ENCODE data around the gene TNFRSF8. TPM values are rescaled to one million over a fixed set of nuclear protein-coding genes. Genes with fewer than 3 reads are reported as not detected.

TNFRSF8 gene
- total RNA-seq, 1 experiment from 2014 or later: 0.13 TPM

DNA sequence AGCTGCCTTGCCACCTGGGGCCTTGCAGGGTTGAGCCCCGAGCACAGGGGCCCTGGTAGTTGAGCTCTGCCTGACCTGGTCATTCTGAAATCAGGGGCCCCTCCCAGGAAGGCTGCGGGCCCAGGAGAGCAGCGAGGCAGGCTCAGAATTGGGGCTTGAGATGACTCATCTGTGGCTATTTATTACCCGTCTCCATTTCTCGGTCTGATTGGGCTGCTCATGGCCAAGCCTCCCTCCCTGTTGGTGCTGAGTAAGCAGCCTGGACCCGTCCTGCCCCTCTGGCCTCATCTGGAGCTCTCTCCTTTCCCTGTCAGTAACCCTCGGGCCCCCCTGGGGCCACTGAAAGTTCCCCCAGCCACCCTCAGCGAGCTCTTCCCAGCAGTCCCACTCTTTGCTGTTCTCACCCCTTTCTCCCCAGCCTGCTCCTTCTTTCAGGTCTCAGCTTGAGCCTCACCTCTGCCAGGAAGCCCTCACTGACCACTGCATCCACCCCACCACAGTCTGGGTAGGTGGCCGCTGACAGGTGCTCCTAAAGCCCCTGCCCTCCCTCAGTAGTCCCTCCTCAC is 11.0 kb upstream of the TNFRSF8 start:
- DNase-seq (ENCODE audit: low read depth, low spot score): no peak
- peak; percentile 72 for ATAC-seq
- Histone ChIP-seq H3K27ac (ENCODE audit: low read length) (no peak overlapping the region), H3K9me3 (ENCODE audit: control insufficient read depth, insufficient read depth, low read depth, low read length) (no peaks in the 10 kb centered on the region), H3K4me3 (ENCODE audit: low read depth in 2 of 2, low read length in 2 of 2) (no peak overlapping the region), H3K27me3 (ENCODE audit: control insufficient read depth, insufficient read depth, low read length) (no peaks in the 10 kb centered on the region), H3K36me3 (ENCODE audit: control insufficient read depth, insufficient read depth, low read length) (no peaks in the 10 kb centered on the region), H3K4me1 (ENCODE audit: control insufficient read depth, insufficient read depth, low read length) (no peaks in the 10 kb centered on the region; the same call in 1 of the 2 replicates)
- TF ChIP-seq POLR2AphosphoS5 (IDR thresholded peaks at IDR 0.05; ENCODE audit: low read depth, low read length) (no peak), SIN3A (IDR thresholded peaks at IDR 0.05; ENCODE audit: borderline replicate concordance, insufficient read depth, low read depth, low read length) (no peak), TCF7L2 (IDR thresholded peaks at IDR 0.05; ENCODE audit: low read depth, low read length) (no peak), REST (IDR thresholded peaks at IDR 0.05; ENCODE audit: insufficient read depth in 1 of 2, low read depth in 2 of 2, low read length in 1 of 2) (no peak)
- TF ChIP-seq, protein P1, sequence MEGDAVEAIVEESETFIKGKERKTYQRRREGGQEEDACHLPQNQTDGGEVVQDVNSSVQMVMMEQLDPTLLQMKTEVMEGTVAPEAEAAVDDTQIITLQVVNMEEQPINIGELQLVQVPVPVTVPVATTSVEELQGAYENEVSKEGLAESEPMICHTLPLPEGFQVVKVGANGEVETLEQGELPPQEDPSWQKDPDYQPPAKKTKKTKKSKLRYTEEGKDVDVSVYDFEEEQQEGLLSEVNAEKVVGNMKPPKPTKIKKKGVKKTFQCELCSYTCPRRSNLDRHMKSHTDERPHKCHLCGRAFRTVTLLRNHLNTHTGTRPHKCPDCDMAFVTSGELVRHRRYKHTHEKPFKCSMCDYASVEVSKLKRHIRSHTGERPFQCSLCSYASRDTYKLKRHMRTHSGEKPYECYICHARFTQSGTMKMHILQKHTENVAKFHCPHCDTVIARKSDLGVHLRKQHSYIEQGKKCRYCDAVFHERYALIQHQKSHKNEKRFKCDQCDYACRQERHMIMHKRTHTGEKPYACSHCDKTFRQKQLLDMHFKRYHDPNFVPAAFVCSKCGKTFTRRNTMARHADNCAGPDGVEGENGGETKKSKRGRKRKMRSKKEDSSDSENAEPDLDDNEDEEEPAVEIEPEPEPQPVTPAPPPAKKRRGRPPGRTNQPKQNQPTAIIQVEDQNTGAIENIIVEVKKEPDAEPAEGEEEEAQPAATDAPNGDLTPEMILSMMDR (IDR thresholded peaks at IDR 0.05): no peak
- BruUV-seq (replicated peaks): no TSS peak
- ChIA-PET POLR2A (interaction anchor here (0.6 kb wide), 1 partner anchor 126 kb away, joined by 6 read pairs; the partner anchor contains the start of gene KIAA2013), CTCF (no interaction called here)
- intact Hi-C loops (cut with micrococcal nuclease; ENCODE audit: unreplicated experiment) (no loop called here), in situ Hi-C loops (cut with HindIII; ENCODE audit: low pct_unique_long_range_greater_than_20kb, low sequenced_read_pairs) (no loop called here)

GRCh38 chr1:12052997-12053686 is 10.0 kb upstream of the TNFRSF8 start:
- Histone ChIP-seq H3K4me1 (ENCODE audit: control insufficient read depth, insufficient read depth, low read length) (no peaks in the 10 kb centered on the region; the same call in 1 of the 2 replicates), H3K27me3 (ENCODE audit: control insufficient read depth, insufficient read depth, low read length) (no peaks in the 10 kb centered on the region), H3K36me3 (ENCODE audit: control insufficient read depth, insufficient read depth, low read length) (no peaks in the 10 kb centered on the region), H3K4me3 (ENCODE audit: low read depth in 2 of 2, low read length in 2 of 2) (no peak overlapping the region), H3K9me3 (ENCODE audit: control insufficient read depth, insufficient read depth, low read depth, low read length) (no peaks in the 10 kb centered on the region), H3K27ac (ENCODE audit: low read length) (no peak overlapping the region)
- POLR2A ChIA-PET: no interaction called here
- TF ChIP-seq REST (IDR thresholded peaks at IDR 0.05; ENCODE audit: insufficient read depth in 1 of 2, low read depth in 2 of 2, low read length in 1 of 2): no peak
- no peak for TF ChIP-seq SIN3A (IDR thresholded peaks at IDR 0.05; ENCODE audit: borderline replicate concordance, insufficient read depth, low read depth, low read length)
- TF ChIP-seq POLR2AphosphoS5 (IDR thresholded peaks at IDR 0.05; ENCODE audit: low read depth, low read length): no peak
- TF ChIP-seq TCF7L2 (IDR thresholded peaks at IDR 0.05; ENCODE audit: low read depth, low read length): no peak
- TF ChIP-seq, protein P1 (IDR thresholded peaks at IDR 0.05): no peak
- intact Hi-C loops (cut with micrococcal nuclease; ENCODE audit: unreplicated experiment) (no loop called here), in situ Hi-C loops (cut with HindIII; ENCODE audit: low pct_unique_long_range_greater_than_20kb, low sequenced_read_pairs) (no loop called here)
- DNase-seq (ENCODE audit: low read depth, low spot score): no peak
- BruUV-seq (replicated peaks): no TSS peak
- CTCF ChIA-PET: no interaction called here
- ATAC-seq: no peak

All from Panc1 (cell line).